Effector CD8-positive, alpha-beta T cell (primary cell): Measurements from ENCODE around the gene COQ10B.
"Not testable (repeated sequence)": the region's sequence is repeated elsewhere in the genome, so short reads cannot be mapped to it uniquely, and the experiment has no call there.

Experiments
- DNase-seq: peaks from one replicate; lab custom pipeline; 2025; lab: John Stamatoyannopoulos, UW
- total RNA-seq, 4 experiments: gene quantifications; one replicate each; lab custom pipeline; 2026; lab: John Stamatoyannopoulos, UW

Gene COQ10B
- total RNA-seq, result 42.0 to 66.5 (median 50.4) reads per million in 4 experiments

- DNase-seq, result peak; percentile 98
Observed at GRCh38 chr2:197453123-197453913, at the start of gene COQ10B. COQ10B (plus strand) TSS chr2:197453552; CDS start chr2:197453561, 9 bp downstream.

- no peak for DNase-seq
Observed at GRCh38 chr2:197405582-197405981, 47.8 kb upstream of the COQ10B start.

- DNase-seq, result no peak
Observed at GRCh38 chr2:197414039-197414438, 39.3 kb upstream of the COQ10B start.

GRCh38 chr2:197414515-197414914 lies 38.8 kb upstream of the COQ10B start:
- no peak for DNase-seq

GRCh38 chr2:197416268-197416667 lies 37.1 kb upstream of the COQ10B start:
- no peak for DNase-seq

GRCh38 chr2:197419438-197419837 lies 33.9 kb upstream of the COQ10B start:
- DNase-seq, result no peak

- DNase-seq, result no peak
Observed at GRCh38 chr2:197423307-197423706, 30.0 kb upstream of the COQ10B start.

- DNase-seq, result no peak
Observed at GRCh38 chr2:197425550-197425949, 27.8 kb upstream of the COQ10B start.

GRCh38 chr2:197426723-197427603 lies 26.4 kb upstream of the COQ10B start:
- DNase-seq, result no peak

GRCh38 chr2:197427986-197428385 lies 25.4 kb upstream of the COQ10B start:
- no peak for DNase-seq

- DNase-seq, result no peak
Observed at GRCh38 chr2:197431858-197432257, 21.5 kb upstream of the COQ10B start.

GRCh38 chr2:197432527-197432926 lies 20.8 kb upstream of the COQ10B start:
- DNase-seq, result not testable (repeated sequence)

GRCh38 chr2:197433780-197434438 lies 19.4 kb upstream of the COQ10B start:
- DNase-seq, result no peak

GRCh38 chr2:197434541-197435513 lies 18.5 kb upstream of the COQ10B start, which contains the start of gene SF3B1:
SF3B1 (minus strand) TSS chr2:197435028; CDS start chr2:197434999, 29 bp downstream.
- DNase-seq, result peak; percentile 98

GRCh38 chr2:197435598-197436420 lies 17.5 kb upstream of the COQ10B start:
- no peak for DNase-seq

GRCh38 chr2:197437380-197437779 lies 16.0 kb upstream of the COQ10B start:
- no peak for DNase-seq

GRCh38 chr2:197442857-197443256 lies 10.5 kb upstream of the COQ10B start:
- DNase-seq, result no peak

- DNase-seq, result no peak
Observed at GRCh38 chr2:197445746-197446145, 7.6 kb upstream of the COQ10B start.

GRCh38 chr2:197446844-197447243 lies 6.5 kb upstream of the COQ10B start:
- no peak for DNase-seq

- DNase-seq, result no peak
Observed at GRCh38 chr2:197450465-197450864, 2.9 kb upstream of the COQ10B start.
